ENCODE data around the gene LIMCH1.
"Not testable (repeated sequence)": the region's sequence is repeated elsewhere in the genome, so short reads cannot be mapped to it uniquely, and the experiment has no call there.

The LIMCH1 gene

DNA sequence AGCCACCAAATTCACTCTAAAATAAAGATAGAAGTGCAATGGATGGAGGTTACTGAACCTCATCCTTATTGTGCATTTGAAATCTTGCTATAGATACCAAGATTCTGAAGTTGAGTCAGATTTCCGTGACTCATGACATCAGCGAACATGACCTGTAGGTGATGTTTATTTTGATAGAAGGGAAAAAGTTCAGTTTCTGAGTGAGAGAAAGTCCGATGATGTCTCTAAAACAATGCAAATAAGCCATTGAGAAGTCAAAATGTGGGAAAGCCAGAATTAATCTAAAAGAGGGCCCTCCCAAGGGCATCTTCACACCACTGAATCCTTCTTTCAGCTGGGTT is 190.6 kb downstream of the LIMCH1 start:
- no peaks in the 10 kb centered on the region for H3F3A ChIP-seq (ENCODE audit: low read depth)
- H3K36me3 ChIP-seq (ENCODE audit: insufficient read depth, low read length), result no peaks in the 10 kb centered on the region
- H3K9me3 ChIP-seq (ENCODE audit: insufficient read depth, low read depth, low read length), result 0 out of 2 replicates have a peak, but pooled peaks cover 3% of the 10 kb centered on the region
- no peak overlapping the region for H2AFZ ChIP-seq (ENCODE audit: low read length)
- H3K4me3 ChIP-seq (ENCODE audit: low read length, poor library complexity, severe bottlenecking), result no peak overlapping the region
- no peak overlapping the region for H3K4me2 ChIP-seq (ENCODE audit: low read depth, low read length, poor library complexity, severe bottlenecking)
- H3K9ac ChIP-seq (ENCODE audit: low read depth, low read length, poor library complexity, severe bottlenecking), result no peak overlapping the region
- no peaks in the 10 kb centered on the region for H3K9me2 ChIP-seq (replicated peaks; ENCODE audit: low read depth, low read length)
- H3K27me3 ChIP-seq (ENCODE audit: insufficient read depth, low read length, poor library complexity, severe bottlenecking), result no peaks in the 10 kb centered on the region
- TF ChIP-seq, protein P1, sequence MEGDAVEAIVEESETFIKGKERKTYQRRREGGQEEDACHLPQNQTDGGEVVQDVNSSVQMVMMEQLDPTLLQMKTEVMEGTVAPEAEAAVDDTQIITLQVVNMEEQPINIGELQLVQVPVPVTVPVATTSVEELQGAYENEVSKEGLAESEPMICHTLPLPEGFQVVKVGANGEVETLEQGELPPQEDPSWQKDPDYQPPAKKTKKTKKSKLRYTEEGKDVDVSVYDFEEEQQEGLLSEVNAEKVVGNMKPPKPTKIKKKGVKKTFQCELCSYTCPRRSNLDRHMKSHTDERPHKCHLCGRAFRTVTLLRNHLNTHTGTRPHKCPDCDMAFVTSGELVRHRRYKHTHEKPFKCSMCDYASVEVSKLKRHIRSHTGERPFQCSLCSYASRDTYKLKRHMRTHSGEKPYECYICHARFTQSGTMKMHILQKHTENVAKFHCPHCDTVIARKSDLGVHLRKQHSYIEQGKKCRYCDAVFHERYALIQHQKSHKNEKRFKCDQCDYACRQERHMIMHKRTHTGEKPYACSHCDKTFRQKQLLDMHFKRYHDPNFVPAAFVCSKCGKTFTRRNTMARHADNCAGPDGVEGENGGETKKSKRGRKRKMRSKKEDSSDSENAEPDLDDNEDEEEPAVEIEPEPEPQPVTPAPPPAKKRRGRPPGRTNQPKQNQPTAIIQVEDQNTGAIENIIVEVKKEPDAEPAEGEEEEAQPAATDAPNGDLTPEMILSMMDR (conservative IDR thresholded peaks at IDR 0.05; ENCODE audit: low read length), result no peak
- no peak for TF ChIP-seq EZH2phosphoT487 (IDR thresholded peaks at IDR 0.05; ENCODE audit: borderline replicate concordance)
- no peaks in the 10 kb centered on the region for H3K4me1 ChIP-seq (ENCODE audit: insufficient read depth, low read length, poor library complexity, severe bottlenecking)
- no peaks in the 10 kb centered on the region for H4K20me1 ChIP-seq (ENCODE audit: insufficient read depth, low read length, poor library complexity, severe bottlenecking)
- H3K79me2 ChIP-seq (ENCODE audit: insufficient read depth, low read length), result no peaks in the 10 kb centered on the region

DNA sequence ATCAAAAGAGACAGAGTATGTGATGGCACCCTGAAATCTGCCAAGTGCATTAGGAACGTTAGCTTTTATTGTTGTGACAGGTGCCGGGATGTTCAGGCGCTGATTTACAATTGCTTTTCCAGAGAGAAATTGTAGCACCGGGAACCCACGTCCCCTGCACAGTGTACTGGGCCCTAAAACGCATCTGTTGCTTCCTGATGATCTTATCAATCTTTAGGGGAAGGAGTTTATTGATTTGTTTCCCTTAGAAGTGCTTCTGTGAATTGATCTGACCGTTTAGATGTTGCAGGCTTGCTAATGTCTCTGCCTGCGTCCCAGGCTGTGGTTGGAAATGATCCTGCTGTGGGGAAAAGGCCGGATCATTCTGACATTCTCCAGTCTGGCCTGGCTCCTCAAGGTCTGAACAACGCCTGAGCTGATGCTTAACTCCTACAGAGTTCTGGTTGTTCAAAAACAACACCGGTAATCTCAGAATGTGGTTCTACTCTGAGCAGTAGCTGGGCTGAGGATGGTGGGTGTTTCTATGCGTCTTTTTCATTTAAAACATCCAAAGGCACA is 193.7 kb downstream of the LIMCH1 start:
- H3K79me2 ChIP-seq (ENCODE audit: insufficient read depth, low read length), result no peaks in the 10 kb centered on the region
- 0 out of 2 replicates have a peak, but pooled peaks cover 3% of the 10 kb centered on the region for H3K9me3 ChIP-seq (ENCODE audit: insufficient read depth, low read depth, low read length)
- H2AFZ ChIP-seq (ENCODE audit: low read length), result no peak overlapping the region
- H3K4me3 ChIP-seq (ENCODE audit: low read length, poor library complexity, severe bottlenecking), result no peak overlapping the region
- no peaks in the 10 kb centered on the region for H3K4me1 ChIP-seq (ENCODE audit: insufficient read depth, low read length, poor library complexity, severe bottlenecking)
- H3K9me2 ChIP-seq (replicated peaks; ENCODE audit: low read depth, low read length), result no peaks in the 10 kb centered on the region
- no peaks in the 10 kb centered on the region for H3K36me3 ChIP-seq (ENCODE audit: insufficient read depth, low read length)
- no peaks in the 10 kb centered on the region for H3F3A ChIP-seq (ENCODE audit: low read depth)
- H3K27me3 ChIP-seq (ENCODE audit: insufficient read depth, low read length, poor library complexity, severe bottlenecking), result no peaks in the 10 kb centered on the region
- H3K4me2 ChIP-seq (ENCODE audit: low read depth, low read length, poor library complexity, severe bottlenecking), result no peak overlapping the region
- TF ChIP-seq EZH2phosphoT487 (IDR thresholded peaks at IDR 0.05; ENCODE audit: borderline replicate concordance), result no peak
- TF ChIP-seq, protein P1 (conservative IDR thresholded peaks at IDR 0.05; ENCODE audit: low read length), result no peak
- no peaks in the 10 kb centered on the region for H4K20me1 ChIP-seq (ENCODE audit: insufficient read depth, low read length, poor library complexity, severe bottlenecking)
- no peak overlapping the region for H3K9ac ChIP-seq (ENCODE audit: low read depth, low read length, poor library complexity, severe bottlenecking)

DNA sequence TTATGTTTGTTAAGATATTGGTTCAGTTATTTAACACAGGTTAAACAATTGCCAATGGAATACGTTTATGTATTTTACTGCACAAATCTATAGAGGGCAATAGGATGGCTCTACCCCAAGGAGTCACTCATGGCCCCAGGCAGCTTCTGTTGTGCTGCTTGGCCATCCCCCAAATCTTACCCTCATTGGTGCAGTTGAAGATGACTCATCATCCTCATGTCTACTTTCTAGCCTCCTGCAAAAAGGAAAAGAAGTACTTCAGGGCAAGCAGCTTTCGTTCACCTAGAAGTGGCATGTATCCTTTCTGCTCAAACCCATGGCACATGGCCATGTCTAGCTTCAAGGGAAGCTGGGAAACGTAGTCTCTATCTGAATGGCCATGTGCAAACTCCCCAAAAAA is 196.4 kb downstream of the LIMCH1 start:
- Histone ChIP-seq H3F3A (ENCODE audit: low read depth) (no peaks in the 10 kb centered on the region), H3K9me2 (replicated peaks; ENCODE audit: low read depth, low read length) (no peaks in the 10 kb centered on the region), H3K9me3 (ENCODE audit: insufficient read depth, low read depth, low read length) (no peaks in the 10 kb centered on the region), H3K4me3 (ENCODE audit: low read length, poor library complexity, severe bottlenecking) (no peak overlapping the region), H3K9ac (ENCODE audit: low read depth, low read length, poor library complexity, severe bottlenecking) (no peak overlapping the region), H3K4me2 (ENCODE audit: low read depth, low read length, poor library complexity, severe bottlenecking) (no peak overlapping the region), H3K36me3 (ENCODE audit: insufficient read depth, low read length) (no peaks in the 10 kb centered on the region), H2AFZ (ENCODE audit: low read length) (no peak overlapping the region), H3K79me2 (ENCODE audit: insufficient read depth, low read length) (no peaks in the 10 kb centered on the region), H3K4me1 (ENCODE audit: insufficient read depth, low read length, poor library complexity, severe bottlenecking) (no peaks in the 10 kb centered on the region), H3K27me3 (ENCODE audit: insufficient read depth, low read length, poor library complexity, severe bottlenecking) (no peaks in the 10 kb centered on the region), H4K20me1 (ENCODE audit: insufficient read depth, low read length, poor library complexity, severe bottlenecking) (no peaks in the 10 kb centered on the region)
- no peak for TF ChIP-seq EZH2phosphoT487 (IDR thresholded peaks at IDR 0.05; ENCODE audit: borderline replicate concordance)
- TF ChIP-seq, protein P1 (conservative IDR thresholded peaks at IDR 0.05; ENCODE audit: low read length), result no peak

DNA sequence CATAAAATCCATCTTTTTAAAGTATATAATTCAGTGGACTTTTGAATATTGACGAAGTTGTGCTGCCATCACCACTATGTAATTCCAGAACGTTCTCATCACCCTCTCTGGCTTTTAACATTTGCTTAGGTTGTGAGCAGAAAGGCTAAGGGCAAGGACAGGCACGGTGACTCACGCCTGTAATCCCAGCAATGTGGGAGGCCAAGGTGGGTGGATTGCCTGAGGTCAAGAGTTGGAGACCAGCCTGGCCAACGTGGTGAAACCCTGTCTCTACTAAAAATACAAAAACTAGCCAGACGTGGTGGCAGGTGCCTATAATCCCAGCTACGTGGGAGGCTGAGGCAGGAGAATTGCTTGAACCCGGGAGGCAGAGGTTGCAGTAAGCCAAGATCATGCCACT is 199.5 kb downstream of the LIMCH1 start:
- not testable (repeated sequence) for H2AFZ ChIP-seq (ENCODE audit: low read length); H3K27me3 ChIP-seq (ENCODE audit: insufficient read depth, low read length, poor library complexity, severe bottlenecking); H3F3A ChIP-seq (ENCODE audit: low read depth); H3K9me3 ChIP-seq (ENCODE audit: insufficient read depth, low read depth, low read length); H3K36me3 ChIP-seq (ENCODE audit: insufficient read depth, low read length); H3K79me2 ChIP-seq (ENCODE audit: insufficient read depth, low read length); H3K4me1 ChIP-seq (ENCODE audit: insufficient read depth, low read length, poor library complexity, severe bottlenecking); H3K9me2 ChIP-seq (replicated peaks; ENCODE audit: low read depth, low read length); H4K20me1 ChIP-seq (ENCODE audit: insufficient read depth, low read length, poor library complexity, severe bottlenecking); H3K9ac ChIP-seq (ENCODE audit: low read depth, low read length, poor library complexity, severe bottlenecking); H3K4me2 ChIP-seq (ENCODE audit: low read depth, low read length, poor library complexity, severe bottlenecking); H3K4me3 ChIP-seq (ENCODE audit: low read length, poor library complexity, severe bottlenecking)

All from Loucy (cell line).